ENCODE measurements around the gene ZNF217.
A peak's percentile ranks its signal among the peaks of the same experiment; 100 is the strongest.

- TF ChIP-seq CTCF (IDR thresholded peaks at IDR 0.05) (no peak), POLR2AphosphoS5 (IDR thresholded peaks at IDR 0.05; ENCODE audit: insufficient read depth in 1 of 2, low read depth in 1 of 2) (peak in 1 of 2 donors; percentile 34)
Observed at GRCh38 chr20:53643031-53643832, 49.6 kb upstream of the ZNF217 start.

Data from vagina (tissue), 2 donors.